Astrocyte (in vitro differentiated cells and primary cell): ENCODE measurements around the gene FAM217A. TPM values are rescaled to one million over a fixed set of nuclear protein-coding genes. Genes with fewer than 3 reads are reported as not detected.

Experiments used
- DNase-seq: peaks from one replicate; pipeline ENCODE4 v3.0.0-alpha.2; 2010; ENCODE audit warnings: low read depth
- FAIRE-seq: peaks from 2 replicates; lab custom pipeline; 2011; peaks lifted over from hg19 to GRCh38; lab: Jason Lieb, UNC
- H2AFZ ChIP-seq: 2 replicates; pipeline ENCODE4 v1.6.0; 2012; ENCODE audit warnings: low read depth, low read length, inconsistent platforms
- H3K27ac ChIP-seq: 2 replicates; pipeline ENCODE4 v1.5.1; 2011; ENCODE audit warnings: low read depth, low read length, inconsistent platforms
- H3K27me3 ChIP-seq: 2 replicates; pipeline ENCODE4 v1.6.0; 2011; ENCODE audit warnings: low read length, inconsistent platforms; ENCODE audit not compliant: insufficient read depth
- H3K36me3 ChIP-seq: 2 replicates; pipeline ENCODE4 v1.5.1; 2011; ENCODE audit warnings: low read length, inconsistent platforms; ENCODE audit not compliant: insufficient read depth
- H3K4me1 ChIP-seq: 2 replicates; pipeline ENCODE4 v1.5.1; 2011; ENCODE audit warnings: low read length, inconsistent platforms; ENCODE audit not compliant: insufficient read depth
- H3K4me2 ChIP-seq: 2 replicates; pipeline ENCODE4 v1.6.0; 2012; ENCODE audit warnings: low read length, inconsistent platforms
- H3K4me3 ChIP-seq: 2 replicates; pipeline ENCODE4 v1.5.1; 2011; ENCODE audit warnings: low read depth, mild to moderate bottlenecking, low read length, inconsistent platforms; ENCODE audit not compliant: insufficient read depth
- H3K79me2 ChIP-seq: 2 replicates; pipeline ENCODE4 v1.6.0; 2012; ENCODE audit warnings: mild to moderate bottlenecking, low read length, inconsistent platforms; ENCODE audit not compliant: insufficient read depth
- H3K9ac ChIP-seq: 2 replicates; pipeline ENCODE4 v1.6.0; 2012; ENCODE audit warnings: mild to moderate bottlenecking, low read length, inconsistent platforms
- H3K9me3 ChIP-seq: 2 replicates; pipeline ENCODE4 v1.5.1; 2012; ENCODE audit warnings: low read depth, mild to moderate bottlenecking, low read length, inconsistent platforms; ENCODE audit not compliant: insufficient read depth
- H4K20me1 ChIP-seq: 2 replicates; pipeline ENCODE4 v1.6.0; 2012; ENCODE audit warnings: low read length, inconsistent platforms; ENCODE audit not compliant: insufficient read depth
- H3K27ac Mint-ChIP-seq: one replicate; pipeline ENCODE4 v1.8.0; 2021; ENCODE audit warnings: mild to moderate bottlenecking, mixed read lengths; ENCODE audit not compliant: unreplicated experiment
- H3K27me3 Mint-ChIP-seq: one replicate; pipeline ENCODE4 v1.8.0; 2021; ENCODE audit warnings: low read depth, mixed read lengths; ENCODE audit not compliant: unreplicated experiment
- H3K36me3 Mint-ChIP-seq: one replicate; pipeline ENCODE4 v1.8.0; 2021; ENCODE audit warnings: low read depth, mixed read lengths; ENCODE audit not compliant: unreplicated experiment
- H3K4me1 Mint-ChIP-seq: one replicate; pipeline ENCODE4 v1.8.0; 2021; ENCODE audit warnings: low read depth, mixed read lengths; ENCODE audit not compliant: unreplicated experiment
- H3K4me3 Mint-ChIP-seq: one replicate; pipeline ENCODE4 v1.8.0; 2021; ENCODE audit warnings: mild to moderate bottlenecking, moderate library complexity, mixed read lengths; ENCODE audit not compliant: unreplicated experiment
- H3K9me3 Mint-ChIP-seq: one replicate; pipeline ENCODE4 v1.8.0; 2021; ENCODE audit warnings: mild to moderate bottlenecking, mixed read lengths; ENCODE audit not compliant: unreplicated experiment
- CTCF ChIP-seq: IDR thresholded peaks from 2 replicates; pipeline ENCODE4 v1.5.1; 2011; ENCODE audit warnings: low read depth, mild to moderate bottlenecking, inconsistent platforms, low read length, moderate library complexity; ENCODE audit not compliant: insufficient read depth
- EZH2 ChIP-seq: IDR thresholded peaks from 2 replicates; pipeline ENCODE4 v1.6.1; 2012; ENCODE audit warnings: mild to moderate bottlenecking, low read length, inconsistent platforms; ENCODE audit not compliant: insufficient read depth
- total RNA-seq: library from RNA; stranded (reverse); gene quantifications from 2 replicates; pipeline ENCODE4 v1.2.1, GENCODE V29; 2021

FAM217A gene
- total RNA-seq, 1 donor from 2014 or later = not detected

- Mint-ChIP-seq H3K9me3 (no peaks in the 10 kb centered on the region), H3K27ac (no peak overlapping the region), H3K27me3 (no peaks in the 10 kb centered on the region), H3K36me3 (no peaks in the 10 kb centered on the region), H3K4me1 (peaks cover 4% of the 10 kb centered on the region), H3K4me3 (no peak overlapping the region)
- DNase-seq (no peak), FAIRE-seq (no peak)
- TF ChIP-seq EZH2 = no peak
- Histone ChIP-seq H3K27me3 (peaks cover 23% of the 10 kb centered on the region), H3K27ac (no peak overlapping the region), H2AFZ (no peak overlapping the region), H3K36me3 (no peaks in the 10 kb centered on the region), H4K20me1 (no peaks in the 10 kb centered on the region), H3K9me3 (no peaks in the 10 kb centered on the region), H3K79me2 (no peaks in the 10 kb centered on the region), H3K4me3 (no peak overlapping the region), H3K4me1 (no peaks in the 10 kb centered on the region), H3K4me2 (no peak overlapping the region), H3K9ac (no peak overlapping the region)
Observed at GRCh38 chr6:4108561-4109093, 29.7 kb upstream of the FAM217A start.

- H3K4me2 ChIP-seq = no peak overlapping the region
- H3K27me3 ChIP-seq = peaks cover 23% of the 10 kb centered on the region
- H2AFZ ChIP-seq = no peak overlapping the region
- no peak for TF ChIP-seq EZH2
- TF ChIP-seq CTCF = no peak
- H3K4me3 ChIP-seq = no peak overlapping the region
- no peak for FAIRE-seq
- no peaks in the 10 kb centered on the region for H3K36me3 ChIP-seq
- no peaks in the 10 kb centered on the region for H3K4me1 ChIP-seq
- H4K20me1 ChIP-seq = no peaks in the 10 kb centered on the region
- no peak for DNase-seq
- no peaks in the 10 kb centered on the region for H3K79me2 ChIP-seq
- H3K9ac ChIP-seq = no peak overlapping the region
- no peaks in the 10 kb centered on the region for H3K36me3 Mint-ChIP-seq
- H3K27ac ChIP-seq = no peak overlapping the region
- H3K27ac Mint-ChIP-seq = no peak overlapping the region
- no peaks in the 10 kb centered on the region for H3K27me3 Mint-ChIP-seq
- no peaks in the 10 kb centered on the region for H3K9me3 ChIP-seq
- no peaks in the 10 kb centered on the region for H3K4me1 Mint-ChIP-seq
- H3K9me3 Mint-ChIP-seq = no peaks in the 10 kb centered on the region
- no peak overlapping the region for H3K4me3 Mint-ChIP-seq
Observed at GRCh38 chr6:4107873-4108272, 28.9 kb upstream of the FAM217A start.

DNA sequence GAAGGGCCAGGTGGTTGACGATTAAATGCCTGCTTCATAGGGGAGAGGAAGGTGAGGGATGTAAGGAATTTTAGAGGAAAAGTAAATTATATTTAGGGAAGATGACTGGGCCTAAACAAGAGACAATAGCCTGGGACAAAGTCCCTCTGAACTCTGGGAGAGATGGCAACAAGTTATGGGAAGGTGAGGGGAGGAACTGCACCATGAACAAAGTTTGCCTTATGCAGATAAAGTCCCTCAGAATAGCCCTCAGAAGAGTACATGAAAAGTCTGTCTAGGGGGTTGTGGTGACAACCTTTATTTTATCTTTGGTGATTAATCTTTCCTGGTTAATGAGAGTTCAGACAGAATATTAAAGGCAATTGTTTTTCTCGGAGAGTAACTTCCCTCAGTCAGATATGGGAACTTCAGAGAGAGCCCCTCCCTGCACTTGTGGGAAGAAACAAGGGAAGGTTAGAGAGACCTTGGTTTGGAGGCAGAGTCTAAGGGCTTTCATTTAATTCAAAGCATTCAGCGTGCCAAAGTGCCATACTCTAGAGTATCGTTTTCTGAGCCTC is 27.1 kb upstream of the FAM217A start:
- no peak overlapping the region for H3K9ac ChIP-seq
- H3K36me3 ChIP-seq = no peaks in the 10 kb centered on the region
- Mint-ChIP-seq H3K27ac (no peak overlapping the region), H3K4me1 (no peaks in the 10 kb centered on the region), H3K27me3 (no peaks in the 10 kb centered on the region), H3K9me3 (no peaks in the 10 kb centered on the region), H3K4me3 (no peak overlapping the region), H3K36me3 (no peaks in the 10 kb centered on the region)
- H3K9me3 ChIP-seq = no peaks in the 10 kb centered on the region
- no peak overlapping the region for H3K4me2 ChIP-seq
- no peak for TF ChIP-seq EZH2
- no peak for TF ChIP-seq CTCF
- H2AFZ ChIP-seq = no peak overlapping the region
- H3K27ac ChIP-seq = no peak overlapping the region
- no peaks in the 10 kb centered on the region for H3K79me2 ChIP-seq
- peaks cover 29% of the 10 kb centered on the region for H3K27me3 ChIP-seq
- no peaks in the 10 kb centered on the region for H4K20me1 ChIP-seq
- no peaks in the 10 kb centered on the region for H3K4me1 ChIP-seq
- DNase-seq (no peak), FAIRE-seq (no peak)
- no peak overlapping the region for H3K4me3 ChIP-seq
